ENCODE data around the gene COX20. TPM values are rescaled to one million over a fixed set of nuclear protein-coding genes. Genes with fewer than 3 reads are reported as not detected.
"Not testable (repeated sequence)": the region's sequence is repeated elsewhere in the genome, so short reads cannot be mapped to it uniquely, and the experiment has no call there.

Gene COX20
- total RNA-seq (2014; rRNA removed; shearing (Covaris generic)), result 11.9 and 12.2 TPM in 2 replicates

- peak; percentile 89 for DNase-seq (ENCODE audit: low spot score)
- in situ Hi-C loops (cut with HindIII; ENCODE audit: low sequenced_read_pairs), result no loop called here
These were observed at the start of gene COX20 for GRCh38 chr1:244835276-244836134. COX20 (plus strand) TSS chr1:244835658; CDS start chr1:244835715, 57 bp downstream.

- peak; percentile 7 for DNase-seq (ENCODE audit: low spot score)
- in situ Hi-C loops (cut with HindIII; ENCODE audit: low sequenced_read_pairs), result no loop called here
These were observed 46.8 kb upstream of the COX20 start for GRCh38 chr1:244788493-244789275.

- DNase-seq (ENCODE audit: low spot score), result no peak
- in situ Hi-C loops (cut with HindIII; ENCODE audit: low sequenced_read_pairs), result no loop called here
These were observed 46.2 kb upstream of the COX20 start for GRCh38 chr1:244789276-244789580.

- in situ Hi-C loops (cut with HindIII; ENCODE audit: low sequenced_read_pairs), result no loop called here
- no peak for DNase-seq (ENCODE audit: low spot score)
These were observed 45.7 kb upstream of the COX20 start for GRCh38 chr1:244789731-244790130.

DNA sequence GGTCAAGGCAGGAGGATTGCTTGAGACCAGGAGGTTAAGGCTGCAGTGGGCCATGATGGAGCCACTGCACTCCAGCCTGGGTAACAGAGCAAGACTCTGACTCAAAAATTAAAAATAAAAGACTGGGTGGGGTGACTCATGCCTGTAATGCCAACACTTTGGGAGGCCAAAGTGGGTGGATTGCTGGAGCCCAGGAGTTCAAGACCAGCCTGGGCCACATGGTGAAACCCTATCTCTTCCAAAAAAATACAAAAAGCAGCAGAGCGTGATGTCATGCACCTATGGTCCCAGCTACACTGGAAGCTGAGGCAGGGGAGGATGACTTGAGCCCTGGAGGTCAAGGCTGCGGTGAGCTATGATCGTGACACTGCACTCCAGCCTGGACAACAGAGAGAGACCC lies 44.4 kb upstream of the COX20 start:
- no peak for DNase-seq (ENCODE audit: low spot score)
- in situ Hi-C loops (cut with HindIII; ENCODE audit: low sequenced_read_pairs), result no loop called here

GRCh38 chr1:244792188-244792850 lies 43.1 kb upstream of the COX20 start:
- DNase-seq (ENCODE audit: low spot score), result no peak
- in situ Hi-C loops (cut with HindIII; ENCODE audit: low sequenced_read_pairs), result no loop called here

DNA sequence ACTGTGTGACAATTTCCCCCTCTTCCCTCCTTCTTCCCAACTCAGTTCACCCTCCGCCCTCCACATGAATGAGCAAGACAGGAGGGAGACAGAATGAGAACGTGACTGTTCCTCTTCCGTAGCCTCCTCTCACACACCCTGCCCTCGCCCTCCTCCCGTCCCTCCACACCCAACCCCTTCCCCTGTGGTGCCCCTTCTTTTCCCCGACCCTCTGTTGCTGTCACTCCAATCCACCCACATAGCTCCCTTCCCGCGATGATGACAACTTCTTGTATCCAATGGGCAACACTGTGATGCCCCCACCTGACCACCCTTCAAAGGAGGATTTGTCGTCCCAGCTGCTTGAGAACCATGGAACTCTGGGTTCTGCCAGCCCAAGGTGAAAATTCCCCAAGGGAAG lies 41.4 kb upstream of the COX20 start:
- no peak for DNase-seq (ENCODE audit: low spot score)
- in situ Hi-C loops (cut with HindIII; ENCODE audit: low sequenced_read_pairs), result no loop called here

- DNase-seq (ENCODE audit: low spot score); in situ Hi-C loops (cut with HindIII; ENCODE audit: low sequenced_read_pairs): not testable (repeated sequence)
These were observed 40.9 kb upstream of the COX20 start for GRCh38 chr1:244794516-244794915.

DNA sequence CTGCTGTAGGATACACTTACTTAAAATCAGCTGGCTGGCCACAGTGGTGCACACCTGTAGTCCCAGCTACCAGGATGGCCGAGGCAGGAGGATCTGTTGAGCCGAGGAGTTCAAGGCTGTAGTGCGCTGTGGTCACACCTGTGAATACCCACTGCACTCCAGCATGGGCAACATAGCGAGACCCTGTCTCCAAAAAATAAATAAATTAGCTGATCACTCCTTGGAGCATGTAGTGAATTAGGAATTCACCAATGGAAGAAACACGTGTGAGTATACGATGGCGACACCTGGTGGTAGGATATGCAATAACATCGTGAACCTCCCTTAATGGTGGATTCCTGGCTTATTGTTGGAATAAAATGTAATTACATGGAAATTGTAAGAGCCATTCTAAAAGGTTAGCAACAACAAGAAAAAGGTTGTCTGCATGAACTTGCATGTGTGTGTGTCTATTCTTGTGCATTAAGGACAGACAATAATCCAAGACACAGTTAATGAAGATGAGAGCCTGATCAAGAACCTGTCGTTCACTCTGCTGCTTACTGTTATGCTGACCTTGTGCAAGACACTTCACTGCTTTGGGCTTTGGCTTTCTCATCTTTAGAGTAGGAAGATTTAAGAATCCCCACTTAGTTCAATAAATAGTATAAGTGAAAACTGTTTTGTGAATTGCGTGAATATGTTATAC lies 38.6 kb upstream of the COX20 start:
- peak; percentile 81 for DNase-seq (ENCODE audit: low spot score)
- in situ Hi-C loops (cut with HindIII; ENCODE audit: low sequenced_read_pairs), result no loop called here

DNA sequence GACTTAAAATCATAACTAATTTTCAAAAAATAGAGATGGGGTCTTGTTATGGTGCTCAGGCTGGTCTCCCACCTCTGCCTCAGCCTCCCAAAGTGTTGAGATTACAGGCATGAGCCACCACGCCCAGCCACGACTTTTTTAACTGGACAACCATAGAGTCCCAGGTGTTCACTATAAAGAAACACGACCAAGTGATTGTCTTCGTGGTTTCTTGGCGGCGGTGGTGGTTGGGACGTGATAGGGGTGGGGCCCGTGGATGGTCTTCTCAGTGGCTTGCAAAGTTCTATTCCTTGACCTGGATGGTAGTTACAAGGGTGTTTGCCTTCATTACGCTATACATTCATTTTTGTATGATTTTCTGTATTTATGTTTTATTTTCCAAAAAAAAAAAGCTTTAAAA lies 34.6 kb upstream of the COX20 start:
- no peak for DNase-seq (ENCODE audit: low spot score)
- in situ Hi-C loops (cut with HindIII; ENCODE audit: low sequenced_read_pairs), result no loop called here

DNA sequence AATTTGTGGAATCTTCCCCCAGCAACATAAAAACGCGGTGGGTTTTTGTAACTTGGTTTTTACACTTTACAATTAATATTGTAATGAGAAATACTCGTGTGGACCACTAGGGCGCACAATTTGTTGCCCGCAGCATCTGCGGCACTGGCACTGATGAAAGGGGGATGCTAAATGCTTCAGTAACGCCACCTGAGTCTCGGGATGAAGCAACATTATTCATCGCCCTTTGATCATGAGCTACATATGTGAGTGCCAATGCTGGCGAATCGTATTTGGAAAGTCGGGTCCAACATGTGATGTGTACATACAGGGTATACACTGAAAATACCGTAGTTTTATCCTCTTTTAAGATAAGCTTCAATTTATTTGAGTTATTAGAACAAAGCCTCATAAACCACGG lies 34.2 kb upstream of the COX20 start:
- in situ Hi-C loops (cut with HindIII; ENCODE audit: low sequenced_read_pairs), result no loop called here
- DNase-seq (ENCODE audit: low spot score), result peak; percentile 41

- in situ Hi-C loops (cut with HindIII; ENCODE audit: low sequenced_read_pairs), result no loop called here
- no peak for DNase-seq (ENCODE audit: low spot score)
These were observed 33.4 kb upstream of the COX20 start for GRCh38 chr1:244802041-244802440.

GRCh38 chr1:244802556-244803239 lies 32.8 kb upstream of the COX20 start:
- no peak for DNase-seq (ENCODE audit: low spot score)
- in situ Hi-C loops (cut with HindIII; ENCODE audit: low sequenced_read_pairs), result no loop called here

DNA sequence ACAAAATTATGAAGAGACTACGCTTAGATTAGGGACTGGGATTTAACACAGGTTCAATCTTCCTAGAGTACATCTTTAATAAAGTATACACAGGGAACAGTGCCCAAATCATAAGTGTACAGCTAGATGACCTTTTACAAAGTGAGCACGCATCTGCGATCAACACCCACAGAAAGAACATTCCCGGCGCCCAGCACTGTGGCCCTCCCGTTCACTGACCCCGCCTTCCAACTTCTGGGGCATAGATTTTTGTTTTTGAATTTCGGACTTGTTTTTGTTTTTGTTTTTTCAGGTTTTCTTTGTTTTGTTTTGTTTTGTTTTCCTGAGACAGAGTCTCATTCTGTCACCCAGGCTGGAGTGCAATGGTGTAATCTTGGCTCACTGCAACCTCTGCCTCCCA lies 30.6 kb upstream of the COX20 start:
- in situ Hi-C loops (cut with HindIII; ENCODE audit: low sequenced_read_pairs), result no loop called here
- no peak for DNase-seq (ENCODE audit: low spot score)

DNA sequence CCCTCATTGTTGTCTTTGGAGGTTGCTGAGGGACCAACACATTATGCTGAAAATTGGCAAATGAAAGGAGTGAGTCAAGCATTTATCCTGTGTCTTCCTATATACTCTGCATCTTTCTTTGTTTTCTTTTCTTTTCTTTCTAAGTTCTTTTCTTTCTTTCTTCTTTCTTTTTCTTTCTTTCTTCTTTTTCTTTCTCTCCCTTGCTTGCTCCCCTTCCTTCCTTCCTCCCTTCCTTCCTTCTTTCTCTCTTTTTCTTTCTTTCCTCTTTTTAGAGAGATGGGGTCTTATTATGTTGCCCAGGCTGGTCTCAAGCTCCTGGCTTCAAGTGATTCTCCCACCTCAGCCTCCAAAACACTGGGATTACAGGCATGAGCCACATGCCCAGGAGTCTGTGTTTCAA lies 28.3 kb upstream of the COX20 start:
- in situ Hi-C loops (cut with HindIII; ENCODE audit: low sequenced_read_pairs), result no loop called here

DNA sequence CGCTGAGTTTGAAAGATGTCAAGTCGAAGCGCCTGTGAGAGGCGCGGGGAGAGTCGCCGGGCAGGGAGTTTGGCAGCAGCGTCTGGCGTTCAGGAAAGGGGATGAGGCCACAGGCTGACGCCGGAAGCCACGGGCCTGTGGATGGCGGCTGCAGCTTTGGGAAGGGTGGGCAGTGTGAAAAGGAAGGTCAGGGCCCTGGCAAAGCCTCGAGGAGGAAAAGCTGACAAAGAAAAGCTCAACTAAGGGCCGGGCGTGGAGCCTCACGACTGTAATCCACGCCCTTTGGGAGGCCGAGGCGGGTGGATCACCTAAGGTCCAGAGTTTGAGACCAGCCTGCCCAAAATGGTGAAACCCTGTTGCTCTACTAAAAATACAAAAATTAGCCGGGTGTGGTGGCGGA lies 25.2 kb upstream of the COX20 start:
- in situ Hi-C loops (cut with HindIII; ENCODE audit: low sequenced_read_pairs), result no loop called here
- no peak for DNase-seq (ENCODE audit: low spot score)

More for the DNA sequence above, 28.3 kb upstream of the COX20 start:
- no peak for DNase-seq (ENCODE audit: low spot score)

DNA sequence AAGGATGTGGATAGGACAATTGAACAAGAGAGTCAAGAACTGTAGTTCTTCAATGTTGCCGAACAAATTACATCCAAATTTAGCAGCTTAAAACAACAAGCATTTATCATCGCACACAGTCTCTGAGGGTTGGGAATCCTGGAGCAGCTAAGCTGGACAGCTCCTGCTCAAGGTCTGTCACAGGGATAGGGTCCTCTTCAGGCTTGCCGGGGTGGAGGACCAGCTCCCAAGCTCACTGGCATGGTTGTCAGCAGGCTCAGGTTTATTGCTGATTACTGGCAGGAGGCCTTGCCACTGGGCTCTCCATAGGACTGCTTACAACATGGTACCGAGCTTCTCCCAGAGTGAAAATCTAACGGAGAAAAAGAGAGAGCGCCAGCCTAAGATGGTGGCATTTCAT lies 22.1 kb upstream of the COX20 start:
- in situ Hi-C loops (cut with HindIII; ENCODE audit: low sequenced_read_pairs), result no loop called here
- no peak for DNase-seq (ENCODE audit: low spot score)

DNA sequence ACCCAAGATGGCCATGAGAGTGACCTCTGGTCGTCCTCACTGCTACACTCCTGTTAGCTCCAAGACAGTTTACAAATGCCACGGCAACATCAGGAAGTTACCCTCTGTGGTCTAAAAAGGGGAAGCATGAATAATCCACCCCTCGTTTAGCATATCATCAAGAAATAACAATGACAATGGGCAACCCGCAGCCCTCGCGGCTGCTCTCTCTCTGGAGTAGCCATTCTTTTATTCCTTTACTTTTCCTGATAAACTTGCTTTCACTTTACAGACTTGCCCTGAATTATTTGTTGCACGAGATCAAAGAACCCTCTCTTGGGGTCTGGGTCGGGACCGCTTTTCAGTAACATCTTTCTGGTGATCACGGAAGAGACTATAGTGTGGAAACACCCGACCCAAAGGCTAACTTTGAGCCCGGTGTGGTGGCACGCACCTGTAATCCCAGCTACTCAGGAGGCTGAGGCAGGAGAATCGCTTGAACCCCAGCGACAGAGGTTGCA lies 19.8 kb upstream of the COX20 start:
- in situ Hi-C loops (cut with HindIII; ENCODE audit: low sequenced_read_pairs), result no loop called here
- no peak for DNase-seq (ENCODE audit: low spot score)

- DNase-seq (ENCODE audit: low spot score), result no peak
These were observed 18.0 kb upstream of the COX20 start for GRCh38 chr1:244817415-244817894.

More at GRCh38 chr1:244817415-244817894, 18.0 kb upstream of the COX20 start:
- in situ Hi-C loops (cut with HindIII; ENCODE audit: low sequenced_read_pairs), result no loop called here
